Activated T-cell treated with anti-CD3 and anti-CD28 coated beads, Interleukin-2, amount 50 U/mL, for 72 hours (primary cell): ENCODE results near the gene SHCBP1L. TPM values are rescaled to one million over a fixed set of nuclear protein-coding genes. Genes with fewer than 3 reads are reported as not detected.

Experiments
- ATAC-seq, 2 donors: fragments of 150-1000 bp; cut with Tn5 transposase; replicated peaks in 1 of 2; 2 replicates each; pipeline ENCODE4 v1.10.0; 2021; ENCODE audit warnings: moderate library complexity in 2 of 2, mild to moderate bottlenecking in 1 of 2
- DNase-seq, 2 donors: peaks; one replicate each; pipeline ENCODE4 v3.0.0; 2021 to 2022; ENCODE audit warnings: mixed read lengths in 1 of 2
- H3K27ac Mint-ChIP-seq: one replicate; pipeline ENCODE4 v1.8.0; 2022; ENCODE audit warnings: mild to moderate bottlenecking, moderate library complexity, mixed read lengths
- H3K27me3 Mint-ChIP-seq: one replicate; pipeline ENCODE4 v1.8.0; 2022; ENCODE audit warnings: low read depth, mixed read lengths
- H3K36me3 Mint-ChIP-seq, 2 donors: one replicate each; pipeline ENCODE4 v1.8.0; 2022; ENCODE audit warnings: mixed read lengths in 2 of 2, mild to moderate bottlenecking in 1 of 2; ENCODE audit not compliant: insufficient read depth in 2 of 2
- H3K4me1 Mint-ChIP-seq: one replicate; pipeline ENCODE4 v1.8.0; 2022; ENCODE audit warnings: low read depth, mixed read lengths
- H3K4me3 Mint-ChIP-seq, 2 donors: one replicate each; pipeline ENCODE4 v1.8.0; 2022; ENCODE audit warnings: mild to moderate bottlenecking in 2 of 2, mixed read lengths in 2 of 2, moderate library complexity in 2 of 2
- H3K9me3 Mint-ChIP-seq, 2 donors: one replicate each; pipeline ENCODE4 v1.8.0; 2022; ENCODE audit warnings: mixed read lengths in 2 of 2
- total RNA-seq, 2 donors: library from RNA; stranded (reverse); gene quantifications; one replicate each; pipeline ENCODE4 v1.2.3, GENCODE V29; 2022

The SHCBP1L gene
- total RNA-seq, 2 donors from 2014 or later = not detected

DNA sequence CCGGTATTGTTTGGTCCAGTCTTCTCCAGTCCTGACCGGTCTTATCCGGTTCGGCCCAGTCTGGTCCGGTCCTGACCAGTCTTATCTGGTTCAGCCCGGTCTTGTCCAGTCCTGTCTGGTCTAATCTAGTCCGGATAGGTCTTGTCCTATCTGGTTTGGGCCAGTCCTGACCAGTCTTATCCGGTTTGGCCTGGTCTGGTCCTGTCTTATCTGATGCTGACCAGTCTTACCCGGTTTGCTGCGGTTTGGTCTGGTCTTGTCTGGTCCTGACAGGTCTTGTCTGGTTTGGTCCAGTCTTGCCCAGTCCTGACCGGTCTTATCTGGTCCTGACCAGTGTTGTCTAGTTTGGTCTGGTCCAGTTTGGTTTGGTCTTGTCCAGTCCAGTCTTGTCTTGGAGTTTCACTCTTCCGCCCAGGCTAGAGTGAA is 83.7 kb downstream of the SHCBP1L start:
- no peaks in the 10 kb centered on the region for H3K9me3 Mint-ChIP-seq
- no peak for DNase-seq
- peak; percentile 15 for ATAC-seq
- H3K36me3 Mint-ChIP-seq = peaks cover 13 to 76% of the 10 kb centered on the region in 2 donors
- H3K4me3 Mint-ChIP-seq = no peak overlapping the region
- H3K27me3 Mint-ChIP-seq = no peaks in the 10 kb centered on the region
- H3K4me1 Mint-ChIP-seq = peaks cover 31% of the 10 kb centered on the region
- no peak overlapping the region for H3K27ac Mint-ChIP-seq

DNA sequence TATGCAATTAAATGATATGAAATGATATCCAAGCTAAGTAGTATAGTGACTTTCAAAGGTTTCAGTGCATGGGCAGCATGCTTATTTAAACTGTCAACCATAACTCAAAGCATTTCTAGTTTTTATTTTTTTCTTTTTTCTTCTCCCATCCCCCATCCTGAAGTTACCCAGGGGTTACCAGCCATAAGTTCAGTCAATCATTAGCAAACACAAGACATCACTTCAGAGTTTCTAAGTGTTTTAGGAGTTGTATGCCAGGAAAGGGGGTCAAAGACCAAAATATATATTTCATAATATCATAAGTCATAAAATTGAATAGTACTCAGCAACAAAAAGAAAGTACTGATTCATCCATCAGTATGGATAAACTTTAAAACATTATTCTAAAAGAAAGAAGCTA is 85.1 kb downstream of the SHCBP1L start:
- H3K27me3 Mint-ChIP-seq = no peaks in the 10 kb centered on the region
- no peak for ATAC-seq
- H3K4me3 Mint-ChIP-seq = no peak overlapping the region
- H3K27ac Mint-ChIP-seq = peak overlapping the region; percentile 46
- H3K9me3 Mint-ChIP-seq = no peaks in the 10 kb centered on the region
- H3K4me1 Mint-ChIP-seq = peaks cover 33% of the 10 kb centered on the region
- no peak for DNase-seq
- peaks cover 8 to 66% of the 10 kb centered on the region in 2 donors for H3K36me3 Mint-ChIP-seq

DNA sequence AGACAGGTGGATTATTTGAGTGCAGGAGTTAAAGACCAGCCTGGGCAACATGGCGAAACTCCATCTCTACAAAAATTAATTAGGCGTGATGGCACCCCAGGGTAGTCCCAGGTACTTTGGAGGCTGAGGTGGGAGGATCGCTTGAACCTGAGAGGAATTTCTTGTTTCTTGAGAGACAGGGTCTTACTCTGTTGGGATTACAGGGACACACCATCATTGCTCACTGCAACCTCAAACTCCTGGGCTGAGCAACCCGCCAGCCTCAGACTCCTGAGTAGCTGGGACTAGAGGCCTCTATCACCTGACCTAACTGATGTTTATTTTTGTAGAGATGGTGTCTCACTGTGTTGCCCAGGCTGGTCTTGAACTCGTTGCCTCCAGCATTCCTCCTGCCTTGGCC is 89.0 kb downstream of the SHCBP1L start:
- Mint-ChIP-seq H3K27ac (peak overlapping the region; percentile 95), H3K27me3 (no peaks in the 10 kb centered on the region), H3K9me3 (no peaks in the 10 kb centered on the region), H3K4me3 (no peak overlapping the region), H3K36me3 (peaks cover 12 to 70% of the 10 kb centered on the region in 2 donors), H3K4me1 (peaks cover 46% of the 10 kb centered on the region)
- no peak for ATAC-seq
- DNase-seq = no peak

DNA sequence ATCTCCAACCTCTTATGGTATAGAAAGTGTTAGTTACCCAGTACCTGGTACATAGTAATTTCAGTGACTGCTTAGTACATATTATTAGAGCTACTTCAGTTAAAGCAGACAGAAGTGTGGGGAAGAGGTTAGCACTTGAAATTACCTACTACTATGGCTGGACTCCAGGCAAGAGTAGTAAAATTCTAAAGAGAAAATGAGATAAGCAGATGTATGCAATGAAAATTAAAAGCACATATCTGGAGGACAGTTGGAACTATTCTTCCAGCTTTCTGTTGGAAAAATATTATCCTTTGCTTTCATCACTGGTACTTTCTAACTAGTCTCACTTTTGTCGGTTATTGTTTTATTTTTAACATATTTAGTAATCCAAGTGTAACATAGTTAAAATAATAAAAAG is 90.1 kb downstream of the SHCBP1L start:
- no peaks in the 10 kb centered on the region for H3K9me3 Mint-ChIP-seq

DNA sequence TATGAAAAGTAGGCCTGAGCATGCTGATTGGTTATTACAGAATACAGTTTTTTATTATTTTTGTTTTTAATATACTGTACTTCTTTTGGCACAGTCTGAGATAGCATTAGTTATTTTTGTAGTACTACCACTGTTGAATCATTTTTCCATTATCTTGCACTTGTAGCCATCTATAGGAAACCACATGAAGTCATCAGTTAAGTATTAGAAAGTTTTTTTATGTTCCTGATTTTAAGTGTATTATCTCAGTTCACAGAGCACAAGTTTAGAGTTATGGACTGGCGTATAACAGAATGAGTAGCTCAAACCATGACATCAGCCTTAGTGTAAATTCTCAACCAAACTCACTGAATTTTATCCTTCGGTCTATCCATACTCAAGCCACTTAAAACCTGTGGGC is 91.0 kb downstream of the SHCBP1L start:
- H3K9me3 Mint-ChIP-seq = no peaks in the 10 kb centered on the region
- peaks cover 60% of the 10 kb centered on the region for H3K4me1 Mint-ChIP-seq
- no peak for DNase-seq
- peak overlapping the region in 1 of 2 donors; percentile 25 for H3K4me3 Mint-ChIP-seq
- H3K36me3 Mint-ChIP-seq = peaks cover 14 to 69% of the 10 kb centered on the region in 2 donors
- no peaks in the 10 kb centered on the region for H3K27me3 Mint-ChIP-seq
- ATAC-seq = peak; percentile 71 to 86
- H3K27ac Mint-ChIP-seq = peak overlapping the region; percentile 82

More for the DNA sequence above, 90.1 kb downstream of the SHCBP1L start:
- H3K4me3 Mint-ChIP-seq = peak overlapping the region in 1 of 2 donors; percentile 25
- peaks cover 55% of the 10 kb centered on the region for H3K4me1 Mint-ChIP-seq
- H3K27ac Mint-ChIP-seq = peak overlapping the region; percentile 82
- H3K27me3 Mint-ChIP-seq = no peaks in the 10 kb centered on the region
- DNase-seq = no peak
- peaks cover 14 to 75% of the 10 kb centered on the region in 2 donors for H3K36me3 Mint-ChIP-seq
- no peak for ATAC-seq

DNA sequence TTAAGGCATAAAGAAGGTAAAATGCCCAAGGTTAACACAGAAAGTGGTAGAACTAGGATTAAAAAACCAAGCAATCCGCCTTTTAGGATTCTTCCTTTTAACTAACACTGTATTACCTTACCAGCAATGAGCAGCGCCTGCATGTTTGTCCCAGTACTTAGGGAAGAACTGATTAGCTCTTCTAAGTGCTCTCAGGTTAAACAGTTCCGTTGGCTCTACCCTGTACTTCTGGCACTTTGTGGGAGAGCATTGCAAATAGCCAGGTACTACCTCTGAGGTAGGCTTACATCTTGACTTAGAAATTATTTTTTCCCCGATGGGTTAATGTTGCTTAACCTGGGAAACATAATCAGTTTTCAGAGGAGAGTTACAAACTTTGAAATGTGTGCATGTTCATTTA is 92.3 kb downstream of the SHCBP1L start:
- ATAC-seq = no peak
- H3K9me3 Mint-ChIP-seq = no peaks in the 10 kb centered on the region
- no peak for DNase-seq
- H3K4me3 Mint-ChIP-seq = no peak overlapping the region
- peak overlapping the region; percentile 54 for H3K27ac Mint-ChIP-seq
- peaks cover 58% of the 10 kb centered on the region for H3K4me1 Mint-ChIP-seq
- no peaks in the 10 kb centered on the region for H3K27me3 Mint-ChIP-seq
- peaks cover 12 to 58% of the 10 kb centered on the region in 2 donors for H3K36me3 Mint-ChIP-seq

DNA sequence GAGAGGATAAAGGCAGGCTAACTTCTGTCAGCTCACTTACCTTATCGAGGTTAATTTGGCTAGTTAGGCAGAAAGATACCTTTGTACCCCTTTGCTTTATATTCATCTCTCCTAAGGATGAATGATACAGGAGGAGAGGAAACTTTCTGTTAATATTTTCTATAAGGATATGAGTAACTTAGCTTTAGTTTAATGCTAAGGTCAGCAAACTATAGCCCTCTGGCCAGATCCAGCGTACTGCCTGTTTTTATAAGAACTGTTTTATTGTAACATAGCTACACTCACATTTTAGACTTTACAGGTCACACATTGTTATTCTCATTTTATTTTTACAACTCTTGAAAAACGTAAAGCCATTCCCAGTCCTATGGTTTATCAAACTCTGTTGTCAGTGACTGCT is 95.8 kb downstream of the SHCBP1L start:
- ATAC-seq (no peak), DNase-seq (no peak)
- Mint-ChIP-seq H3K27ac (no peak overlapping the region), H3K9me3 (no peaks in the 10 kb centered on the region), H3K36me3 (peaks cover 9 to 53% of the 10 kb centered on the region in 2 donors), H3K4me3 (no peak overlapping the region), H3K4me1 (peaks cover 37% of the 10 kb centered on the region), H3K27me3 (no peaks in the 10 kb centered on the region)

DNA sequence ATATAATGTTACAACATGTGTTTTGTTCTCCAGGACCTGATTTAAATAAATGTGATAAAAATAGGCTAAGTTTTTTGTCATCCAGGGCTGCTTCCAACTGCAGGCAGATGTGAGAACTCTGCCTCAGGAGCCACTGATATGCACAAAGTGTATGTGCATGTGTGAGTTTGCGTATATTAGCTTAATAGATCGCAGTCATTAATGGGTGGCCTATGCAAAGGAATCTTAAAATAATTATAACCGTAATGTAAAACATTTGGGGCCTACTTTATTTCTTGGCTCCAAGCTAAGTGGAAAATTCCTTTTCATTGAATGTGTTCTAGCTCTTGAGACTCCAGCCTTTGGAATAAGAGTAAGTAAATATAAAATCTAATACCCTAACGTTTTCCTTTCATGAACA is 97.1 kb downstream of the SHCBP1L start:
- ATAC-seq = no peak
- H3K27me3 Mint-ChIP-seq = no peaks in the 10 kb centered on the region
- H3K9me3 Mint-ChIP-seq = no peaks in the 10 kb centered on the region
- H3K27ac Mint-ChIP-seq = no peak overlapping the region
- DNase-seq = no peak
- H3K4me1 Mint-ChIP-seq = peaks cover 36% of the 10 kb centered on the region
- peaks cover 10 to 51% of the 10 kb centered on the region in 2 donors for H3K36me3 Mint-ChIP-seq
- H3K4me3 Mint-ChIP-seq = no peak overlapping the region

DNA sequence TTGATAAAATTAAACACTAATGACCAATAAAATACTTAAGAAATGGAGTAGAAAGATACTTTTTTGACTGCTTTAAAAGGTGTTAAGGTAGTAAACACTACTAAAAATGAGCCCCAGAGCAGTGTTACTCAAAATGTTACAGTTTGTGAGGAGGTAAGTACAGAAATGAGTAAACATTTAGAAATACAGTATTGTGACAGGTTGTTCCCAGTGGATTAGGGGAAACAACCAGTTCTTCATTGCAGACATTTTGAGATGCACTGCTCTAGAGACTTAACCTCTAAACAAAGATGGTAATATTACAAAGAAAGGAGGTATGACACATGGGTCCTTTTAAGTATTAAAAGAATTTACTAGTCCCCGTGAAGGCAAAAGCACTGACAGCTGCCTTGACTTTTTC is 101.1 kb downstream of the SHCBP1L start:
- ATAC-seq = peak; percentile 56 to 58

DNA sequence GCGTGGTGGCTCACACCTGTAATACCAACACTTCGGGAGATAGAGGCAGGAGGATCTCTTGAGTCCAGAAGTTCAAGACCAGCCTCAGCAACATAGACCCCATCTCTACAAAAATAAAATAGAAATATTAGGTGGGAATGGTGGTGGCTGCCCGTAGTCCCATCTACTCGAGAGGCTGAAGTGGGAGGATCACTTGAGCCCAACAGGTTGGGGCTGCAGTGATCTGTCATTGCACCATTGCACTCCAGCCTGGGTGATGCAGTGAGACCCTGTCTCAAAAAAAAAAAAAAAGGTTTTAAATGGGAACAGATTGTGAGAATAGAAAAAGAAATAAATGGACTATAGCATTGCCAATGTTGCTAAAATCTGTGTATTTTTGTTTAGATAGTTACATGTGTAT is 102.6 kb downstream of the SHCBP1L start:
- H3K4me3 Mint-ChIP-seq = no peak overlapping the region
- no peak for DNase-seq
- peaks cover 63% of the 10 kb centered on the region for H3K4me1 Mint-ChIP-seq
- peak overlapping the region; percentile 89 for H3K27ac Mint-ChIP-seq
- H3K9me3 Mint-ChIP-seq = no peaks in the 10 kb centered on the region
- no peaks in the 10 kb centered on the region for H3K27me3 Mint-ChIP-seq
- ATAC-seq = no peak
- peaks cover 19 to 61% of the 10 kb centered on the region in 2 donors for H3K36me3 Mint-ChIP-seq

More for the DNA sequence above, 101.1 kb downstream of the SHCBP1L start:
- Mint-ChIP-seq H3K4me1 (peaks cover 48% of the 10 kb centered on the region), H3K9me3 (no peaks in the 10 kb centered on the region), H3K36me3 (peaks cover 17 to 57% of the 10 kb centered on the region in 2 donors), H3K27me3 (no peaks in the 10 kb centered on the region), H3K27ac (peak overlapping the region; percentile 57), H3K4me3 (no peak overlapping the region)
- DNase-seq = no peak

Other genes starting within 250 kb of the SHCBP1L start
- gene NPL, start 163.4 kb downstream of the SHCBP1L start, total RNA-seq = 1 to 10 TPM; 4.4 to 7.5 TPM
- 10 to 100 TPM; 94.6 to 98.4 TPM for gene DHX9, start 113.8 kb downstream of the SHCBP1L start, total RNA-seq
- gene LAMC1, start 70.3 kb upstream of the SHCBP1L start, total RNA-seq = under 1 TPM; 0.24 to 0.51 TPM
- gene LAMC2, start 233.1 kb upstream of the SHCBP1L start, total RNA-seq = 1 to 10 TPM in 1 of 2 donors, not detected in 1; 1.2 TPM